Lung (tissue), 12 donors: ENCODE data around the gene LRCH3. TPM values are rescaled to one million over a fixed set of nuclear protein-coding genes. Genes with fewer than 3 reads are reported as not detected.
"Not testable (repeated sequence)": the region's sequence is repeated elsewhere in the genome, so short reads cannot be mapped to it uniquely, and the experiment has no call there.

Experiments used
- ATAC-seq: fragments of 200-7000 bp; cut with Tn5 transposase; one replicate; pipeline ENCODE4 v1.9.1; 2020; ENCODE audit warnings: moderate number of reproducible peaks; ENCODE audit not compliant: insufficient read depth, low FRiP score
- DNase-seq, 3 donors: peaks; one replicate each; pipeline ENCODE4 v3.0.0-alpha.2; 2013 to 2017
- H3K27ac ChIP-seq, 2 donors: one replicate each; pipeline ENCODE4 v1.5.1; 2013; ENCODE audit warnings: mild to moderate bottlenecking in 2 of 2, moderate library complexity in 2 of 2, control low read depth in 1 of 2, inconsistent platforms in 1 of 2, low read depth in 1 of 2, low read length in 1 of 2
- H3K27me3 ChIP-seq, 3 donors: one replicate each; pipeline ENCODE4 v1.5.1; 2013; ENCODE audit warnings: low read length in 2 of 3; ENCODE audit not compliant: control insufficient read depth in 3 of 3, insufficient read depth in 3 of 3
- H3K36me3 ChIP-seq, 4 donors: one replicate each; pipeline ENCODE4 v1.5.1; 2013; ENCODE audit warnings: low read length in 4 of 4, mild to moderate bottlenecking in 1 of 4, moderate library complexity in 1 of 4; ENCODE audit not compliant: control insufficient read depth in 4 of 4, insufficient read depth in 4 of 4
- H3K4me1 ChIP-seq, 5 donors: one replicate each; pipeline ENCODE4 v1.5.1; 2013; ENCODE audit warnings: low read length in 5 of 5, mild to moderate bottlenecking in 2 of 5, moderate library complexity in 1 of 5; ENCODE audit not compliant: control insufficient read depth in 5 of 5, insufficient read depth in 5 of 5
- H3K4me3 ChIP-seq: one replicate; pipeline ENCODE4 v1.5.1; 2013; ENCODE audit warnings: mild to moderate bottlenecking, control low read depth, moderate library complexity
- H3K9ac ChIP-seq, 2 donors: one replicate each; pipeline ENCODE4 v1.5.1; 2013; ENCODE audit warnings: low read length in 2 of 2, control low read depth in 1 of 2; ENCODE audit not compliant: insufficient read depth in 1 of 2
- H3K9me3 ChIP-seq, 4 donors: one replicate each; pipeline ENCODE4 v1.5.1; 2013; ENCODE audit warnings: low read length in 3 of 4, mild to moderate bottlenecking in 1 of 4, moderate library complexity in 1 of 4; ENCODE audit not compliant: control insufficient read depth in 4 of 4, insufficient read depth in 3 of 4
- WGBS, 2 donors: extraction: QIAGEN DNeasy Blood & Tissue Kit; methylation state at CpG; one replicate each; pipeline ENCODE4 v1.1.7; 2013; 5-methylcytosine and 5-hydroxymethylcytosine counted together
- polyA plus RNA-seq, 2 donors: library from polyadenylated mRNA; stranded (reverse); fragments of 200-250 nt; gene quantifications; one replicate each; pipeline ENCODE4 v1.2.1, GENCODE V29; 2013
- total RNA-seq, 2 donors: library from RNA; depleted of rRNA in 1 of 2; stranded (reverse); fragments of >200 nt in 1 of 2; gene quantifications; one replicate each; pipeline ENCODE4 v1.2.1, GENCODE V29; 2014 to 2021
- TF ChIP-seq, protein P1 (sequence below): IDR thresholded peaks from 2 replicates; pipeline ENCODE4 v1.5.1; 2012; ENCODE audit warnings: mild to moderate bottlenecking; ENCODE audit errors: control extremely low read depth, extremely low read depth
- donor health status: control.
- donor health status: control.
- donor health status: Bipolar disorder and iron deficiency.
- donor health status: healthy.
- donor health status: DM: yes; HTN: yes; CAD: no.

LRCH3 gene
- total and polyA plus RNA-seq, 4 donors = 7.7 to 228 (median 26.1) TPM

DNA sequence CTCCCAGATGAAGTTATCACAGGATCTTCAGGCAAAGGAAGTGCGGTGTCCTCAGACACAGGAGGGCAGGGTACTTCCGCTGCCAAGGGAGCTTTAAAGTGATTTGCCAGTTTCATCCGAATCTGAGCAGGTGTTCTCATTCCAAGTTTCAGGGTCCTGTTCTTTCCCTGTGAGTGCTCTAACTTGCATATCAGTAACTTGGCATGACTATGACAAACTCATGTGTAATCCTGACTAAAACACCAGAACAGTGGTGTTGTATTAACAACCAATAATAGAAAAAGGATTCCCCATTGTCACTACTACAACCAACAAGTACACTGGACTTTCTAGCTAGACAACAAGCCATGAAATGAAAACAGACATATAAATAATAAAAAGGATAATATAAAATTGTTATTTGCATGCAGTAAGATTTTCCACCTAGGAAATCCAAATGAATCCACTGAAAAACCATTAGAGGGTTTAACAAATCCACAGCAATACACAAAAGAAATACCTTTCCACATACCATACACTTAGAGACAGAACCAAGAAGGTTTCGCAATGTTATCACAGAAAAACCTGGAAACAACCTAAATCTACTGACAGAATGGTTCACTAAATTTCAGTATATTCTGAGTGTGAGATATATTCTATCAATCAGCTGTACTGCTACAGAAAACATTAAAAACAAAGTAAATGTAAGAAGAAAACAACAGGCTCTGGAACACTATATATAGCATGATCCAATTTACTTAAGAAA is 118.1 kb downstream of the LRCH3 start:
- H3K27me3 ChIP-seq = no peaks in the 10 kb centered on the region
- ATAC-seq = no peak
- H3K27ac ChIP-seq = no peak overlapping the region
- no peaks in the 10 kb centered on the region for H3K9me3 ChIP-seq
- no peak overlapping the region for H3K9ac ChIP-seq
- 93 to 94% methylated on average over 4 of the region's 4 CpGs for WGBS, 2 donors
- no peak for DNase-seq
- TF ChIP-seq, protein P1, sequence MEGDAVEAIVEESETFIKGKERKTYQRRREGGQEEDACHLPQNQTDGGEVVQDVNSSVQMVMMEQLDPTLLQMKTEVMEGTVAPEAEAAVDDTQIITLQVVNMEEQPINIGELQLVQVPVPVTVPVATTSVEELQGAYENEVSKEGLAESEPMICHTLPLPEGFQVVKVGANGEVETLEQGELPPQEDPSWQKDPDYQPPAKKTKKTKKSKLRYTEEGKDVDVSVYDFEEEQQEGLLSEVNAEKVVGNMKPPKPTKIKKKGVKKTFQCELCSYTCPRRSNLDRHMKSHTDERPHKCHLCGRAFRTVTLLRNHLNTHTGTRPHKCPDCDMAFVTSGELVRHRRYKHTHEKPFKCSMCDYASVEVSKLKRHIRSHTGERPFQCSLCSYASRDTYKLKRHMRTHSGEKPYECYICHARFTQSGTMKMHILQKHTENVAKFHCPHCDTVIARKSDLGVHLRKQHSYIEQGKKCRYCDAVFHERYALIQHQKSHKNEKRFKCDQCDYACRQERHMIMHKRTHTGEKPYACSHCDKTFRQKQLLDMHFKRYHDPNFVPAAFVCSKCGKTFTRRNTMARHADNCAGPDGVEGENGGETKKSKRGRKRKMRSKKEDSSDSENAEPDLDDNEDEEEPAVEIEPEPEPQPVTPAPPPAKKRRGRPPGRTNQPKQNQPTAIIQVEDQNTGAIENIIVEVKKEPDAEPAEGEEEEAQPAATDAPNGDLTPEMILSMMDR = no peak
- peaks cover 0 to 7% (median 0%) of the 10 kb centered on the region in 4 donors for H3K36me3 ChIP-seq
- no peaks in the 10 kb centered on the region for H3K4me1 ChIP-seq
- no peak overlapping the region for H3K4me3 ChIP-seq

DNA sequence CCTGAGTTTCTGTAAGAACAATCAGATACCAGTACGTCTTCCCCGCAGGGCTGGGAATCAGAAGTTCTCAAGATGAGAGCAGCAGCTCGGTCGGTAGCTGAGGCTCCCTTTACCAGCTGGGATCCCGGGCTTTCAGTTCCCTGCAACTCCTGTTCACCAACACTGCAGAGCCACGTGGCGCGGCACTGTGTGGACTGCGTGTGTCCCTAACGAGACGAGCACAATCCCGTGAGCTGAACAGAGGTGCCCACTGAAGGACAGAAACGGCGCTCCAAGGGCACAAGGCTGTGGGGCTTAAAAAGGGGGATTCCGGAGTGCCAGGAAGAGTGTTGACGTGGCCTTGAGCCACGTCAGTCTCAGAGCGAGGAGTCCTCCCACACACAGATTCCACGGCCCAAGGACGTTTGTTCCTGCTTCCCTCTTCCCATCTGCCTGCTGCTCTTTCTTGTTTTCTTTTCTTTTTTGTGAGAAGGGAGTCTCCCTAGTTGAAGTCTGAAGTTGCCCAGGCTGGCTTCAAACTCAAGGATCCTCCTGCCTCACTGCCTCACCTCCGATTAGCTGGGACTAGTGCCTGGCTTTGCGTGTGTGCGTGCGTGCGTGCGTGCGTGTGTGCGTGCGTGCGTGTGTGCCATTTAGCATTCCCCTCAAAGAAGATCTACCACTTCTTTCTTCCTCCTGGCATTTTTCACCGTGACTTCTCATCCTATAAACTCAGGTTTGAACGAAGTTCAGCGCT is 121.9 kb downstream of the LRCH3 start:
- Histone ChIP-seq H3K36me3 (peaks cover 0 to 7% (median 0%) of the 10 kb centered on the region in 4 donors), H3K9ac (no peak overlapping the region), H3K27me3 (no peaks in the 10 kb centered on the region), H3K9me3 (no peaks in the 10 kb centered on the region), H3K4me1 (no peaks in the 10 kb centered on the region), H3K27ac (no peak overlapping the region), H3K4me3 (no peak overlapping the region)
- TF ChIP-seq, protein P1 = no peak
- no peak for ATAC-seq
- no peak for DNase-seq
- 91% methylated on average over 33 of the region's 33 CpGs for WGBS, 2 donors

DNA sequence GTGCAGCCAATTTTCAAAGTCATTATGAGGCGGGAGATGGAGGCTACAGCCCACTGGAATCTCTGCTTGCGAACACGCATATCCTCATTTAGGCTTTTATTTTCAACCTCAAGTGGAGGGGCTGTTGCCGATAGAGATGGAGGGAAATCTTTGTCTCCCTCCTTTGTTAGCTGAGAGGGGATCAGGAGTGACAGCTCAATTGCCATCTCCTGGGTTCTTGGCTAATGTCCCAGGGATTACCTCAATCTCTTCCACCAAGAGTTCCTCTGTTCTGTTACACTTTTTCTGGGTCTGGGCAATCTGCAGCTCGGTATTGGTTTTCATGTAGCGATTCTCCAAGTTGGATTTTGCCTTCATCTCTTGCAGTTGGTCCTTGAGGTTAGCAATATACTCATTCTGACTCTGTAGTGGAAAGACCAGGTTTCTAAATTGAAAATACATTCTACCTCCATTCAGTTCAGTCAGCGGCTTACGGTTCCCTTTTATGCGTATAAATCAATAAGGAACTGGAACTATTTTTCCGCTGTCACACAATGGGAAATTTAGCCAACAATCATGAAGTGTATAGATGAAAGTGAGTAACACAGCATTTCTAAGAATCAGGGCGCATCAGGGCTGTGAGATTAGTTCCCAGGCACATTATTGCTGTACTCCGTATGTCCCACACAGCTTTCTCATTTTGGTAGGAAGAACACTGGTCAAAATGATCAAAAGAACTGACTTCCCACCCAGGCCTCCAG is 122.8 kb downstream of the LRCH3 start:
- no peaks in the 10 kb centered on the region for H3K9me3 ChIP-seq
- H3K4me1 ChIP-seq = no peaks in the 10 kb centered on the region
- H3K9ac ChIP-seq = no peak overlapping the region
- no peak overlapping the region for H3K27ac ChIP-seq
- 93 to 95% methylated on average over 12 of the region's 12 CpGs for WGBS, 2 donors
- no peak for ATAC-seq
- DNase-seq = no peak
- H3K27me3 ChIP-seq = no peaks in the 10 kb centered on the region
- TF ChIP-seq, protein P1 = no peak
- no peak overlapping the region for H3K4me3 ChIP-seq
- peaks cover 0 to 7% (median 0%) of the 10 kb centered on the region in 4 donors for H3K36me3 ChIP-seq

DNA sequence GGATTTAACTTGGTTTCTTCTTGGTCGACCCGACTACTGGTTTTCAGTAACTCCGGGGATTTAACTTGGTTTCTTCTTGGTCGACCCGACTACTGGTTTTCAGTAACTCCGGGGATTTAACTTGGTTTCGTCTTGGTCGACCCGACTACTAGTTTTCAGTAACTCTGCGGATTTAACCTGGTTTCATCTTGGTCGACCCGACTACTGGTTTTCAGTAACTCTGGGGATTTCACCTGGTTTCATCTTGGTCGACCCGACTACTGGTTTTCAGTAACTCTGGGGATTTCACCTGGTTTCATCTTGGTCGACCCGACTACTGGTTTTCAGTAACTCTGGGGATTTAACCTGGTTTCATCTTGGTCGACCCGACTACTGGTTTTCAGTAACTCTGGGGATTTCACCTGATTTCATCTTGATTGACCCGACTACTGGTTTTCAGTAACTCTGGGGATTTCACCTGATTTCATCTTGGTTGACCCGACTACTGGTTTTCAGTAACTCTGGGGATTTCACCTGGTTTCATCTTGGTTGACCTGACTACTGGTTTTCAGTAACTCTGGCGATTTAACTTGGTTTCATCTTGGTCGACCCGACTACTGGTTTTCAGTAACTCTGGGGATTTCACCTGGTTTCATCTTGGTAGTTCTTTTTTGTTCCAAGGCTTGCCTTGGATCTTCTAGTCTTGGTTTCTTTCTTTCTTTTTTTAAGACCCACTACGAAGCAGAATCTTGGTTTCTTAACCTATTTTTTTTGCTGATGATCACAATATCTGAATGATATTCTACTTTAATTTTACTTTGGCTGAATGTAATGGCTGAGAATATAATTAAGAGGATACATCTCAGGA is 130.6 kb downstream of the LRCH3 start:
- not testable (repeated sequence) for H3K4me1 ChIP-seq, H3K36me3 ChIP-seq, DNase-seq, H3K27me3 ChIP-seq, H3K9me3 ChIP-seq, ATAC-seq, H3K9ac ChIP-seq, H3K4me3 ChIP-seq, H3K27ac ChIP-seq
- WGBS, 2 donors = 85 to 87% methylated on average over 22 of the region's 24 CpGs
